ENCODE measurements around the gene FAM47E.
"Not testable (repeated sequence)": the region's sequence is repeated elsewhere in the genome, so short reads cannot be mapped to it uniquely, and the experiment has no call there.

Gene FAM47E

DNA sequence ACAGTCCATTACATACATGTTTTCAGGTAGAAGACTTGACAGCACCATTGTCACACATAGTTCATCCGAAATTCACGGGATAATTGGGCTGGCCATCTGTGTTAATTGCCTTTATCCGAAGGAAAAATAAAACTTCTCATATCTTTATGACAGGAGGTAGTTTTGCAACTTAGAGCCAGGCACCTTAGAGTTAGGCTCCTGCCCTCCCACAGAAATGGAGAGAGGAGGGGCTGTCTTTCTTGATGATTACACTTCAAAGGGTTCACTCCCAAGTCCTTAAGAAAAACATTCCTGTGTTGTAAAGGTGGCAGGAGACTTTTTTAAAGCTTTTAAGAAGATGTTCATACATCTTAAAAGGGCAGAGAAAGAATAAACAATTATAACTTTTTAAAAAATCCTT is 27.4 kb upstream of the FAM47E start:
- no peak for DNase-seq (ENCODE audit: low read depth in 2 of 2, low spot score in 1 of 2)

DNA sequence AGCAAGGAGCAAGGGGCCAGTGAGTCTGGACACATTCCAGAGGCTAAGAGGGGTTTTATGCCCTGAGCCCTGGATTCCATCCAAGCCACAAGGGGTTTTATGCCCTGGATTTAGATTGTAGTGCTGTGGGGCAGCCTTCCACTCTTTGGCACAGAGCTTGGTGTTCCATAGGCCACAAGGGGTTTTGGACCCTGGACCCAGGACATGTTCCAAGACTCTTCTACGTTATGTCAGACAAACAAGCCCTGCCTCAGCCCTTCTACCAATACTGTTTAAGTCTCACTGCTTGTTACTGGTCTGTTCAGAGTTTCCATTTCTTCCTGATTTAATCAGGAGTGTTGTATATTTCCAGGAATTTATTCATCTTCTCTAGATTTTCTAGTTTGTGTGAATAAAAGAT is 25.1 kb upstream of the FAM47E start:
- DNase-seq (ENCODE audit: low read depth in 2 of 2, low spot score in 1 of 2): no peak

DNA sequence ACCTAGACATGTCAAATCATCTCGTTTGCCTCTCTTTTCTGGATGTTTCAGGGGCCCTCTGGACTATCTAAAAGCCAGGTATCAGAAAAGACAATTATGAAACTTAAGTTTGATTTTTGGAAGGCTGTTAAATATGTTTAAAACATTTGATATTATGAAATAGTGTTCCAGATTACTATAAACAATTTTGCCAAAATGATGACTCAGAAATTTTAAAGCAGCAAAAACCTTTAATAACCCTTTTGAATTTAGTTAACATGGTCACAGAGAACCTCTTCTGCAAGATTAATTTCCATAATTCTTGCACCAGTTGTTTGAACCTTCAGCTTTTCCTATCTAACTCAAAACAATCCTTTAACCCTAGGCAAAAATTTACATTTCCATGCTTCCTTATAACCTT is 18.8 kb upstream of the FAM47E start:
- no peak for DNase-seq (ENCODE audit: low read depth in 2 of 2, low spot score in 1 of 2)

DNA sequence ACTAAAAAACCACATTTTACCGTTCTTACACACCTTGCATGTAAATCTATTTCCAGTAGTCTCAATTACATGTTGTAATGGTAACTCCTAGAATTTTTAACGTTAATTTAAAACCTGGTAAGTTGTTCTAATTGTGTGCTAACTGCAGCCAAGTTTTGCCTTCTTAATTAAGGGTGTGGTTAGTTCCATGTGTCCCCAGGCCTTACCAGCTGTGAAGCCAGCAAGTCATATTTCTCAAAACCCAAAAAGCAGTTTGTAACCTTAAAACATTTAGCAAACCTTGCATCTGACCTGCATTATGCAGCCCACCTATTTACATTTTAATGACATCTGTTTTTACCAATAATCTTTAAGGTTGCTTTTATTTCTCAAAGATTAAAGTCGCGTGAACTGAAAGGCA is 18.4 kb upstream of the FAM47E start:
- DNase-seq (ENCODE audit: low read depth in 2 of 2, low spot score in 1 of 2): no peak

DNA sequence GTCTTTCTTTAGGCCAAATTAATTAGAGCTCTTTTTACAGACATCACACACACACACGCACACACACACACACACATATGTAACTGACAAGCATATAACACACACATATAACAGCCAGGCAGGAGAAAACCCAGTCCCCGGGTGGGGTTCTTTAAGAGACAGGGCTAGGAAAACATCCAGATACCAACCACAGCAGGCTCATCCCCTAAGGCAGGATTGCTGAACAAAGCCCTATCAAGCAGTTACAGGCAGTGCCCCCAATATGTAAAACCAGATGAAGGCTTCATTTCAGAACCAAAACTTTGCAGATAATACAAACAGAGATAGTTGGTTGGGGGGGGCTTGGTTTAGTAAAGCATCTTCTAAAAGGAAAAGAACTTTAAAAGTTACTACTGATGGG is 18.0 kb upstream of the FAM47E start:
- DNase-seq (ENCODE audit: low read depth in 2 of 2, low spot score in 1 of 2): no peak

DNA sequence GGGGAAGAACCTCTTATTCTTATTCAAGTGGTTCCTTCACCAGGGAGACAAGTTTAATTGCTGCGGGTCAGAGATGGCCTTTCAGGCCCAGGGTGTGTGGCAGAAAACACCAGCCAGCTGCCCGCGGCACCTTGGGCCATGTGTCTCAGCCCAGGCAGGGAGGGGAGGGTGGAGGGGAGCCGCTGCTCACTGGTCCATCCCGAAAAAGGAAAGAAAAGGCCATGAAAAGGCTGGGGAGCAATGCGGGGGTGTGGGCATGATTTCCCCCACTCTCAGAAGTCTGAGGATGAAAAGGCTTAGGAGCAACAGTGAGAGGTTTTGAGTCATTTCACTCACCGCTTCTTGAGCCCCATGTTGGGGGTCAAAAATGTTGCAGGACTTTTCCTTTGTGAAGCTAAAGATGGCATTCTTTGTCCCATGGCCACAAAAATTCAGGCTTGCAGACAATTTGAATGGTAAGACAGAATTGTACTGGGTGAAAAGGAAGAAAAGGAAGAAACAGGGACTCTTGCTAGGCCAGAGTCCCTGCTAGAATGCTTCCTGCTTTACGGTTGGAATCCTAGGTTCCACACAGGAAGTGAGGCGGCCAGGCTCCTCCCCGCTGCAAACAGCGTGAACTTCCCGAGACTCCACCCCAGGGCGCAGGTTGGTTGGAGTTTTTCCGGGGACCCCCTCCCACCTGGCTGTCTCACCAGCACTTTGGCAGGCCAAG is 17.4 kb upstream of the FAM47E start:
- no peak for DNase-seq (ENCODE audit: low read depth in 2 of 2, low spot score in 1 of 2)

DNA sequence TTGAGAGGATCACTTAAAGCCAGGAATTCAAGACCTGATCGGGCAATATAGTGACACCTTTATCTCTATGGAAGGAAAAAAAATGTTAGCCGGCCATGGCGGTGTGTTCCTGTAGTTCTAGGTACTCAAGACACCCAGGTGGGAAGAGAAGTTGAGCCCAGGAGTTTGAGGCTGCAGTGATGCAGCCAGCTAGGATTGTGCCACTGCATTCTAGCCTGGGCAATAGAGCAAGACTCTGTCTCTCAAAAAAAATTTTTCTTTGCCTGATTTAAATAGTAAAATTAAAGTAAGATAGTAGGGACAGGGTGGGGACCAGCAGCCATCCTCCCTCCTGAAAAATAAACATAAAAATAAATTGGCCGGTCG is 16.9 kb upstream of the FAM47E start:
- DNase-seq (ENCODE audit: low read depth in 2 of 2, low spot score in 1 of 2): no peak

DNA sequence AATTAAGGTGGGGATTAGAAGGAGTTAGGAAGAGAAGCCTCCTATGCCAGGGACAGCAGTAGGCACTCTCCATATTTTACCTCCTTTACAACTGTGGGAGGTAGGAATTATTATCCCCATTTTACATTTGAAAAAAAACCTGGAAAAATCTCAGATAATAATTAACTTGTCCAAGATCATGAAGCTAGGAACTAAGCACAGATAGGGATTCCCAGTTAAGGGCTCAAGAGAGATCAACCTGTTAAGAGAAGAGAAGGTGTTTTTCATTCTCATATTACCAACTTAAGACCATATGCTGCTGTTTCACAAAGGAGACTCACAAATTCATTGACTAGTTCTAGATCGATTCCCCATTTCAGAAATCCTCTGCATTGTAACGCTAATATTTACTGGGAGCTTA is 16.1 kb upstream of the FAM47E start:
- DNase-seq (ENCODE audit: low read depth in 2 of 2, low spot score in 1 of 2): no peak

DNA sequence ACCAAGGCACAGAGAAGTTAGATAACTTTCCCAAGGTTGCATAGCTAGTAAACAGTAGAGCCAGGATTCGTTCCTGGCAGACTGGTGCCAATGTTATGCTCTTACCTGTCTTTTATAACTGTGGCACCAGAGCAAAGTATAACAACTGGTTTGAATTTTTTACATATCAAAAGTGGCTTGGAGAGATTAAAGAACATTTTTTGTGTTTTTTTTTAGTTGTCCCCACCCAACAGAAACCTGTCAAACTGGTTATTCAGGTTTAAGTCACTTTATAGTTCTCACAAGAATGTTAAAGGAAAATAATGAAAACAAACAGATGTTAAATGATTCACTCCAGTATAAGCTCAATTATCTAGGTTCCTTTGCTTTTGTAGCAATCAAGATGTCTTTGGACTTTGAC is 15.6 kb upstream of the FAM47E start:
- no peak for DNase-seq (ENCODE audit: low read depth in 2 of 2, low spot score in 1 of 2)

DNA sequence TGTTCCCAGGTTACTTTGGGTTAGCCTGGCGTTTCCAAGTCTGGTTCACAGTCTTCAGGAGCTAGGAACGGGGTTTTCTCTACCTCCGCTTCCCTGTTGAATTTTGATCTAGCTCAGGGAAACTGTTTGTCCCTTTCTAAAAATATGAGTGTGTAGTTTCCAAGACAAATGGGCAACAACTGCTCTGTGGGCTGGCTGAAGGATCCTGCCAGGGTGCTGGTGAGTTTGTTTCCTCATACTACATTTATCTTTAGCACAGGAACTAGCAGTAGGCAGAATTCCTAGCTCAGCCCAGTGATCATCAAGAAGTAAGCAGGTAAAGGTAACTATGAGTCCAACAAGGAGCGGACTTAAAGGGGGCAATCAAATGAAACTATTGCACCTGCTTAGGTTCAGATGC is 13.3 kb upstream of the FAM47E start:
- DNase-seq (ENCODE audit: low read depth in 2 of 2, low spot score in 1 of 2): no peak

DNA sequence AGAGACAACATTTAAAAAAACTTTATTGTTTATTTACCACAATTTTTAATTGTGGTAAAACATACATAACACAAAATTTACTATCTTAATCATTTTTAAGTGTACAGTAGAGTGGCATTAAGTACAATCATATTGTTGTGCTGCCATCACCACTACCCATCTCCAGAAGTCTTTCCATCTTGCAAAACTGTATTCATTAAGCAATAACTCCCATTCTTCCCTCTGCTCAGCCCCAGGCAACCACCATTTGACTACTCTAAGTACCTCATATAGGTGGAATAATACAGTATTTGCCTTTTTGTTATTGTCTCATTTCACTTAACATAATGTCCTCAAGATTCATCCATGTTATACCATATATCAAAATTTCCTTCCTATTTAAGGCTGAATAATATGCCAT is 12.8 kb upstream of the FAM47E start:
- DNase-seq (ENCODE audit: low read depth in 2 of 2, low spot score in 1 of 2): no peak

DNA sequence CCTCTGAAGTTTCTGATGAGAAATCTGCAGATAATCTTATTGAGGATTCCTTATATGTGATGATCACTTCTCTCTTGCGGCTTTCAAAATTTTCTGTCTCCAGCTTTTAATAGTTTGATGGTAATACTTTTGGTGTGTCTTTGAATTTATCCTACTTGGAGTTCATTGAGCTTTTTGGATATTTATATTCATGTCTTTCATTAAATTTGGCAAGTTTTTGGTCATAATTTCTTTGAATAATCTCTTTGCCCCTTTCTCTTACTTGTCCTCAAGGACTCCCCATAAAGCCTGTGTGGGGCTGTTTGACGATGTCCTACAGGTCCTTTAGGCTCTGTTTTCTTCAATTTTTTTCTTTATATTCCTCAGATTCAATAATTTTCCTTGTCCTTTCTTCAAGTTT is 11.3 kb upstream of the FAM47E start:
- DNase-seq (ENCODE audit: low read depth in 2 of 2, low spot score in 1 of 2): no peak

DNA sequence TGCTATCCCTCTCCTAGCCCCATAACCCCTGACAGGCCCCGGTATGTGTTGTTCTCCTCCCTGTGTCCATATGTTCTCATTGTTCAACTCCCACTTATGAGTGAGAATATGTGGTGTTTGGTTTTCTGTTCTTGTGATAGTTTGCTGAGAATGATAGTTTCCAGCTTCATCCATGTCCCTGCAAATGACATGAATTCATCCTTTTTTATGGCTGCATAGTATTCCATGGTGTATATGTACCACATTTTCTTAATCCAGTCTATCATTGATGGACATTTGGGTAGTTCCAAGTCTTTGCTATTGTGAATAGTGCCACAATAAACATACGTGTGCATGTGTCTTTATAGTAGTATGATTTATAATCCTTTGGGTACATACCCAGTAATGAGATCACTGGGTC is 7.6 kb upstream of the FAM47E start:
- DNase-seq (ENCODE audit: low read depth in 2 of 2, low spot score in 1 of 2): not testable (repeated sequence)

DNA sequence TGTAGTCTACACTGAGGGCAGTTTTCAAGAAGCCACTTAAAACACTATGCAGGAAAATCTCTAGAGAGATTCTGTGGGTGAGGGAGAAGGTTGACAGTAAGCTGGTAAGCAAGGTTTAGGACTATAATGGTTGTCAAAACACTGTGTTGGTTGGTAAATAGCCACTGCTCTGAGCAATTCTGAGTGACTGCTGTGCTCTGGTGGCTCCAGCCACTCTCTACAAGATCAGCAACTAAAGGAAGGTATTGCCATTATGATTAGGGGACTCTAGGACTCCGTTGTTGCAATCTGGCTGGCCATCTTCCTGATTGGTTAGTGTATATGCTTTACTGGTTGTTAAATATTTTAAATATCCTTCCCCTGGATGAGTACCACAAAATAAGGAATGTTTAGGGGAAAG is 5.5 kb upstream of the FAM47E start:
- no peak for DNase-seq (ENCODE audit: low read depth in 2 of 2, low spot score in 1 of 2)

DNA sequence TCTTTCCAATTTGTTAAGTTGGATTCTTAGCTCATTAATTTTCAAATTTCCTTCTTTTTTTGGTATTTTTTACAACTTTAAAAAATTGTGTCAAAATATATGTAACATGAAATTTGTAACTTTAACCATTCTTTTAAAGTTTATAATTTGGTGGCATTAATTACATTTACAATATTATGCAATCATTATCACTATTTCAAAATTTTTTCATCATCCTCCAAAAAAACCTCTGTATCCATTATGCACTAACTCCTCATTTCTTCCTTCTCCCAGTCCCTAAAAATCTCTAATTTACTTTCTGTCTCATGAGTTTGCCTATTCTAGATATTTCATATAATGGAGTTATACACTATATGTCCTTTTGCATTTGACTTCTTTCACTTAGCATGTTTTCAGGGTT is 4.7 kb upstream of the FAM47E start:
- no peak for DNase-seq (ENCODE audit: low read depth in 2 of 2, low spot score in 1 of 2)

DNA sequence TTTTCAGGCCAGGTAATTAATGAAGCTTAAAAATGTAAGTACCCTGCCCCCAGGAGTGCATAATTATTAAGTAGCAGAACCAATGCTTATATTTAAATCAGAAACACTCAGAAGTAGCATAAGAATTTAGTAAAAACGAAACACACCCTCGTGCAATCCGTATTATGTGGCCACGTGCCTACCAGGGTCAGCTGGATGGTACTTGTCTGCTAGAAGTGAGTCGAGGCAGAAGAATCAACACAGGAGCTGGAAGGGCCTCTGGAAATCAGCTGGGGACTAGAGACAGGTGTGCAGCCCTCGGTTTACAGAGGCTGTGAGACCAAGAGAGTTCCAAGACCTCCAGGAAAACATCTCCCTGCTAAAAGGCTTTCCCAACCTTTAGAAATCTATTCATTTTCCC is 559 bp upstream of the FAM47E start:
- no peak for DNase-seq (ENCODE audit: low read depth in 2 of 2, low spot score in 1 of 2)

DNA sequence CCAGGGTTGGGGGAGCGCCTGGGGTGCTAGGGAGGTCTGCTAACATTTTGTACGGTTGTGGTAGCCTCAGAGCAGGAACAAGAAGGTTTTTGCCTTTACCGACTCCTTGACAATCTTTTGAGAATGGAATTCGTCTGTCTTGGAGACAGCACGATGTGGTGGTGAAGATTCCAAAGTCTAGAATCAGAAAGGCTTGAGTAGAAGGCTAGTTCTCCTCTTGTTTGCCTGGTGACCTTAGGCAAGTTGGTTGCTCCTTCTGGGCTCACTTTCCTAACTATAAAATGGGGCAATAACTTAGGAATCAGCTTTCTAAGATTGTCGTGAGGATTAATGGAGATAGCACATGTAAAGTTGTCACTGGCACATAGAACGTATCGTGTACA is 741 bp downstream of the FAM47E start:
- DNase-seq (ENCODE audit: low read depth in 2 of 2, low spot score in 1 of 2): no peak

DNA sequence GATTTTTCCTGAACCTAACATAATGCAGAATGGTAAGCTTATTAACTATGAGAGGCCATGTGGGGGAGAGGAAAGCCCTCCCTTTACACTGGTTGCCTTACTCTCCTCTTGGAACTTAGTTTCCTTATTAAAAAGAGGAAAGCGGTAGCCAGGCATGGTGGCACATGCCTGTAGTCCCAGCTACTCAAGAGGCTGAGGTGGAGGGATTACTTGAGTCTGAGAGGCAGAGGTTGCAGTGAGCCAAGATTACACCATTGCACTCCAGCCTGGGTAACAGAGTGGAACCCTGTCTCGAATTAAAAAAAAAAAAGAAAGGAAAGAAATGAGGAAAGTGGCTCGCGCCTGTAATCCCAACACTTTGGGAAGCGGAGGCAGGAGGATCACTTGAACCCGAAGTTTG is 2.0 kb downstream of the FAM47E start:
- no peak for DNase-seq (ENCODE audit: low read depth in 2 of 2, low spot score in 1 of 2)

DNA sequence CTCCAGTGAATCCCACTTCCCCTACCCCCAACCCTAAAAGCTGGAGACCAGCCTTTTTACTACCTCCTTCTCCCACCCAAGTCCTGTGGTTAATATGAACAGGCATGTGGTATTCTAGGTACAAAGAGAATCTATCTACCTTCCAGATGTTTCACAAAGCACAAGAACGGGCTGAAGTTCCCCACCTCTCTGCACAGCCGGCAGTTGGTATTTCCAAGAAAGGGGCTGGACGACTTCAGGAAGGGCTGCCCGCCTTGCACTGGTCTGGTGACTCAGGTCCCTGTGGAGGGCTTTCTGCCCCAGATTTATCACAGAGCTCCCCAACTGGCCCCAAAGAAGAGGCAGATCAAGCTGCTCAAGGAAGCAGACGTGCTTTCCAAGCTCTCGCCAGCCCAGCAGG is 4.5 kb downstream of the FAM47E start:
- no peak for DNase-seq (ENCODE audit: low read depth in 2 of 2, low spot score in 1 of 2)

DNA sequence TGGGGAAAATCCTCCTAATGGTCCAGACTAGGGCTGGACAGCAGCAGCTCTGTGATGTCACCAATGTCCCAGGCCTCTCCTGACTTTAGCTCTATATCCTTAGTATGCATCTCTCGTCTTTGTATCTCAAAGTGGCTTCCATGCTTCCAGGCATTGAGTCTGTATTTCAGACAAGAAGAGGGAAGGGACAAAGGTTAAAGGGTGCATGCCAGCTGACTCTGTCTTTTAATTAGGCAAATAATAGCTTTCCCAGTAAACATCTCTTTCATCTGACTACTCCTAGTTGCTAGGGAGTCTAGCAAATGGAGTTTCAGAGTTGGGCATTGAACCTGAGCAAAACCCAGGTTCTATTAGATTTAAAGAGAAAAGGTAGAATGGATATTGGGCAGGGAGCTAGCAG is 5.4 kb downstream of the FAM47E start:
- no peak for DNase-seq (ENCODE audit: low read depth in 2 of 2, low spot score in 1 of 2)

DNA sequence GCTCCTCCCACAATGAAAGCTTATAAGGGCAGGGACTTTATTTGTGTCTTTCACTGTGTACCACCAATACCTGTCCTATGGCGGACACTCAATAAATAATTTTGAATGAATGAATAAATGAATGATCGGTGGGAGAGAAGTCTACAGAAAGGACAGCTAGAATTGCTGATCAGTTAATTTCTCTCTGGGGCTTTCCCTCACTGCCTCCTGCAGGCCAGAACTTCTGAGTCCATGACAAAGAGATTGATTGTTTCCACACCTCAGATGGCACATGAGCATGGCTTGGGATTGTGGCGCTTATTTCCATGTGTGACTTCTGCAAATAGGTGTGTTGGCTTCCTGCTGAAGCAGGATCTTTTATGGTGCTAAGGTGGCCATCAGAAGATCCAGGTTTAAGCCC is 6.3 kb downstream of the FAM47E start:
- no peak for DNase-seq (ENCODE audit: low read depth in 2 of 2, low spot score in 1 of 2)

DNA sequence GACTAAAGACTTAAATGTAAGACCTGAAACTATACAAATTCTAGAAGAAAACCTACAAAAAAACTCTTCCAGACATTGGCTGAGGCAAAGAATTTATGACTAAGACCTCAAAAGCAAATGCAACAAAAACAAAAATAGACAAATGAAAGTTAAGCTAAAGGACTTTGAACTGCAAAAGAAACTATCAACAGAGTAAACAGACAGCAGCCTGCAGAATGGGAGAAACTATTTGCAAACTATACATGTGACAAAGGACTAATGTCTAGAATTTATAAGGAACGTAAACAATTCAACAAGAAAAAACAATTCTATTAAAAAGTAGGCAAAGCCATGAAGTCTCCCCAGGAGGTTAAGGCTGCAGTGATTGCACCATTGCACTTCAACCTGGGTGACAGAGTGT is 9.1 kb downstream of the FAM47E start:
- DNase-seq (ENCODE audit: low read depth in 2 of 2, low spot score in 1 of 2): no peak

DNA sequence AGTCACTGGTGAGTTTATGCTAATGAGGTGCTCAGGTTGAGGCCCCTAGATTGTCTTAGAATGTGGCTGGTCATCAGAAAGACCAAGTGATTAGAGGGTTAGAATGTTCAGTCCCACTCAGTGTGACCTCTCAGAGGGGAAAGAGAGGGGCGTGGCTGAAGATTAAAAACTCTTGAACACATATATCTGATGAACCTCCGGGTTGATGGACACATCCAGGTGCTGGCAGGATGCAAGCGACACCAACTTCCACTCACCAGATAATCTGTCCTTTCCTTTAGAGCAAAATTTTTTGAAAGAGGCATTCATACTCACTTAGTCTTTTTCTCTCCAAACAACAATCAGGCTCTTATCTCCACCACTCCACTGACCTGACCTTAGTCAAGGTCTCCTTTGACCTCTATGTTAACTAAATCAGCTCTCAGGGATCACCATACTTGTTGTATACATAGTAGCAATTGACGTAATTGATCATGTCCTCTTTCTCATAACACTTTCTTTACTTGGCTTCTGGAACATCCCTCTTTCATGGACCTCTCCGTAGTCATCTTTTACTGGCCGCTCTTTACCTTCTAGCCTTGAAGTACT is 14.2 kb downstream of the FAM47E start:
- DNase-seq (ENCODE audit: low read depth in 2 of 2, low spot score in 1 of 2): no peak

DNA sequence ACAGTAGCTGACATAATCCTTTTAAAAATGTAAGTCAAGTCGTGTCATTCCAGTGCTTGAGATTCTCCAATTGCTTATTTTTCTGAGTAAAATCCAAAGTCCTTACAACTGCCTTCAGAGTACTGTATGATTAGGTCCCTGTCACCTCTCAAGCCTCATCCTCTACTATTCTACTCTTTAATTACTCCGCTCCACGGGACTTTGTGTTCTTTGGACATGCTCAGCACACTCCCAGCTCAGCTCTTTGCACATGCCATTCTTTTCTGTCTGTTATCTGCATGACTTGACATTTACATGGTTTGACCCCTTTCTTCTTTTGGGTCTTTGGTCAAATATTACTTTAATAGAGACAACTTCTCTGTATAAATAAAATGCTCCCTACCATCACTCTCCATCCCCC is 15.1 kb downstream of the FAM47E start:
- no peak for DNase-seq (ENCODE audit: low read depth in 2 of 2, low spot score in 1 of 2)
